ENCODE data around the gene NDUFS7.

DNA sequence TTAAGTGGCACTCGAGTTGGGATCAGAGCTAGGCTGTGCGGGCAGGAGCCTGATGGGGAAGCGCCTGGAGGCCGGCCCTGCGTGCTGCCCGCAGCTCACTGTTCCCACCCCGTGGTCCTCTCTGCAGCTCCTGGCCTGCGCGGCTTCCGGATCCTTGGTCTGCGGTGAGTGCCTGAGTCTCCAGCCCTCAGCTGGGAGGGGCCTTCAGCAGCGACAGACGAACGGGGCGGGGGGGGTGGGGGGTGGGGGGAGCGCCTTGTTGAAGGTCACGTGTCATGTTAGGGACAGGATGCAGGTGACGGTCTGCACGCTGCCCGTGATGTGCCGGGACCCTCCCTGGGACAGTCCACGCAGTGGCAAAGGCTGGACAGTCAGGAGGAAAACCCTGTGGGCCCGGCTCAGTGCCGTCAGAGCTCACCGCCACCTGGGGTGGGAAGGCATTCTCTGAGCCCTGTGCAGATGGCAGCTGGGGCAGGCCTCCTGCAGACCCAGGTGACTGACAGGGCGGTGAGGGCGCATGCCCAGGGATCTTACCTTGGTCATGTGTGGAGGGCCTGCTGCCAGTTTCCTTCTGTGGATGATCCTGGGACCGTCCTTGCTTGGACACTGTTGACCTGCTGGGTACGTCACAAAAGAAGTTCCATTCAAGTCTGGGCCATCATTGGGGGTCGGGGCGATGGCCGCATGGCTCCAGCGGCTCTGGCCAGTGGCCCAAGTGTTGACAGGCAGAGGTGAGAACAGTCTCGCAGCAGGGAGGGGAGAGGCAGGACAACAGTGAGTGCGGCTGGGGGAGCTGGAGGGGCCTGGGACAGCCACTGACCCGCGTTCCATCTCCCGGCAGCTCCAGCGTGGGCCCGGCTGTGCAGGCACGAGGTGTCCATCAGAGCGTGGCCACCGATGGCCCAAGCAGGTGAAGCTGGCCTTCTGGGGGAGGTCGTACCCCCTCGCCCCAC lies 4.3 kb downstream of the NDUFS7 start:
- TF ChIP-seq ZC3H10 (CRISPR knock-in tag; IDR thresholded peaks at IDR 0.05) = no peak
- no peak for TF ChIP-seq ARNTL (CRISPR knock-in tag; IDR thresholded peaks at IDR 0.05; ENCODE audit: borderline replicate concordance, low read depth)
- TF ChIP-seq, protein P1, sequence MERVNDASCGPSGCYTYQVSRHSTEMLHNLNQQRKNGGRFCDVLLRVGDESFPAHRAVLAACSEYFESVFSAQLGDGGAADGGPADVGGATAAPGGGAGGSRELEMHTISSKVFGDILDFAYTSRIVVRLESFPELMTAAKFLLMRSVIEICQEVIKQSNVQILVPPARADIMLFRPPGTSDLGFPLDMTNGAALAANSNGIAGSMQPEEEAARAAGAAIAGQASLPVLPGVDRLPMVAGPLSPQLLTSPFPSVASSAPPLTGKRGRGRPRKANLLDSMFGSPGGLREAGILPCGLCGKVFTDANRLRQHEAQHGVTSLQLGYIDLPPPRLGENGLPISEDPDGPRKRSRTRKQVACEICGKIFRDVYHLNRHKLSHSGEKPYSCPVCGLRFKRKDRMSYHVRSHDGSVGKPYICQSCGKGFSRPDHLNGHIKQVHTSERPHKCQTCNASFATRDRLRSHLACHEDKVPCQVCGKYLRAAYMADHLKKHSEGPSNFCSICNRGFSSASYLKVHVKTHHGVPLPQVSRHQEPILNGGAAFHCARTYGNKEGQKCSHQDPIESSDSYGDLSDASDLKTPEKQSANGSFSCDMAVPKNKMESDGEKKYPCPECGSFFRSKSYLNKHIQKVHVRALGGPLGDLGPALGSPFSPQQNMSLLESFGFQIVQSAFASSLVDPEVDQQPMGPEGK (CRISPR knock-in tag; IDR thresholded peaks at IDR 0.05; ENCODE audit: borderline replicate concordance) = no peak
- no peak for TF ChIP-seq BACH2 (CRISPR knock-in tag; IDR thresholded peaks at IDR 0.05; ENCODE audit: borderline replicate concordance)
- no peak for TF ChIP-seq ZNF8 (CRISPR knock-in tag; IDR thresholded peaks at IDR 0.05)
